Liver (tissue), 9 donors: ENCODE measurements around the gene FAHD2A. TPM values are rescaled to one million over a fixed set of nuclear protein-coding genes. Genes with fewer than 3 reads are reported as not detected.

ENCODE experiments used
- DNase-seq: peaks from one replicate; pipeline ENCODE4 v3.0.0-alpha.2; 2017; ENCODE audit warnings: low spot score
- H3K27ac ChIP-seq, 2 donors: one replicate each; pipeline ENCODE4 v1.7.0; 2013; ENCODE audit warnings: inconsistent platforms in 2 of 2, low read length in 2 of 2, control low read depth in 1 of 2, low read depth in 1 of 2, mild to moderate bottlenecking in 1 of 2
- H3K27me3 ChIP-seq, 4 donors: one replicate each; pipeline versions ENCODE4 v1.6.1 to v1.7.0; 2013; ENCODE audit warnings: low read length in 3 of 4, inconsistent platforms in 1 of 4, mild to moderate bottlenecking in 1 of 4, moderate library complexity in 1 of 4; ENCODE audit not compliant: control insufficient read depth in 4 of 4, insufficient read depth in 4 of 4
- H3K36me3 ChIP-seq, 4 donors: one replicate each; pipeline versions ENCODE4 v1.6.1 to v1.7.0; 2013; ENCODE audit warnings: low read length in 3 of 4, mild to moderate bottlenecking in 3 of 4, low read depth in 1 of 4, moderate library complexity in 1 of 4; ENCODE audit not compliant: control insufficient read depth in 4 of 4, insufficient read depth in 3 of 4
- H3K4me1 ChIP-seq, 4 donors: one replicate each; pipeline versions ENCODE4 v1.6.1 to v1.7.0; 2013; ENCODE audit warnings: low read length in 3 of 4, mild to moderate bottlenecking in 3 of 4, moderate library complexity in 1 of 4; ENCODE audit not compliant: control insufficient read depth in 4 of 4, insufficient read depth in 4 of 4
- H3K4me3 ChIP-seq, 3 donors: one replicate each; pipeline versions ENCODE4 v1.6.1 to v1.7.0; 2013; ENCODE audit warnings: low read length in 3 of 3, control low read depth in 1 of 3, low read depth in 1 of 3, mild to moderate bottlenecking in 1 of 3
- H3K9ac ChIP-seq, 2 donors: one replicate each; pipeline ENCODE4 v1.7.0; 2013; ENCODE audit warnings: low read length in 2 of 2, mild to moderate bottlenecking in 2 of 2, moderate library complexity in 2 of 2, control low read depth in 1 of 2, low read depth in 1 of 2
- H3K9me3 ChIP-seq, 4 donors: one replicate each; pipeline versions ENCODE4 v1.6.1 to v1.7.0; 2013; ENCODE audit warnings: low read length in 3 of 4; ENCODE audit not compliant: control insufficient read depth in 4 of 4
- ATF3 ChIP-seq: IDR thresholded peaks from 2 replicates; pipeline ENCODE4 v1.6.1; 2016; ENCODE audit warnings: antibody characterized with exemption
- CTCF ChIP-seq: fragments of 150-350 bp; IDR thresholded peaks from 2 replicates; pipeline ENCODE4 v1.5.1; 2017; ENCODE audit warnings: improper control_type of control experiment, low read depth, low read length; ENCODE audit not compliant: missing input control
- FOXA1 ChIP-seq: IDR thresholded peaks from 2 replicates; pipeline ENCODE4 v1.6.1; 2016; ENCODE audit warnings: antibody characterized with exemption
- FOXA2 ChIP-seq: IDR thresholded peaks from 2 replicates; pipeline ENCODE4 v1.6.1; 2016; ENCODE audit warnings: antibody characterized with exemption
- HNF4A ChIP-seq, 2 donors: conservative IDR thresholded peaks; 2 replicates each; pipeline ENCODE4 v1.6.1; 2016; ENCODE audit warnings: antibody characterized with exemption in 2 of 2, mild to moderate bottlenecking in 2 of 2
- HNF4G ChIP-seq: IDR thresholded peaks from 2 replicates; pipeline ENCODE4 v1.6.1; 2016; ENCODE audit warnings: antibody characterized with exemption
- JUND ChIP-seq, 2 donors: IDR thresholded peaks; 2 replicates each; pipeline ENCODE4 v1.6.1; 2016; ENCODE audit warnings: antibody characterized with exemption in 2 of 2
- MAX ChIP-seq: IDR thresholded peaks from 2 replicates; pipeline ENCODE4 v1.6.1; 2016; ENCODE audit warnings: antibody characterized with exemption
- NR2F2 ChIP-seq: IDR thresholded peaks from 2 replicates; pipeline ENCODE4 v1.6.1; 2016; ENCODE audit warnings: antibody characterized with exemption
- RAD21 ChIP-seq, 2 donors: IDR thresholded peaks; 2 replicates each; pipeline ENCODE4 v1.6.1; 2016; ENCODE audit warnings: antibody characterized with exemption in 2 of 2, mild to moderate bottlenecking in 2 of 2
- REST ChIP-seq: IDR thresholded peaks from 2 replicates; pipeline ENCODE4 v1.6.1; 2016; ENCODE audit warnings: antibody characterized with exemption, mild to moderate bottlenecking
- RXRA ChIP-seq, 2 donors: IDR thresholded peaks; 2 replicates each; pipeline ENCODE4 v1.6.1; 2017 to 2018; ENCODE audit warnings: antibody characterized with exemption in 2 of 2, mild to moderate bottlenecking in 1 of 2
- SP1 ChIP-seq: IDR thresholded peaks from 2 replicates; pipeline ENCODE4 v1.6.1; 2018; ENCODE audit warnings: antibody characterized with exemption, mild to moderate bottlenecking
- TAF1 ChIP-seq: conservative IDR thresholded peaks from 2 replicates; pipeline ENCODE4 v1.6.1; 2016; ENCODE audit warnings: antibody characterized with exemption, mild to moderate bottlenecking
- YY1 ChIP-seq: IDR thresholded peaks from 2 replicates; pipeline ENCODE4 v1.6.1; 2016; ENCODE audit warnings: antibody characterized with exemption, mild to moderate bottlenecking
- ZBTB33 ChIP-seq: IDR thresholded peaks from 2 replicates; pipeline ENCODE4 v1.6.1; 2016; ENCODE audit warnings: antibody characterized with exemption
- WGBS: extraction: QIAGEN DNeasy Blood & Tissue Kit; methylation state at CpG from one replicate; pipeline ENCODE4 v1.1.7; 2013; 5-methylcytosine and 5-hydroxymethylcytosine counted together
- polyA plus RNA-seq, 2 donors: library from polyadenylated mRNA; stranded (reverse) in 1 of 2; unstranded in 1 of 2; fragments of 200-250 nt in 1 of 2; fragments of >200 nt in 1 of 2; fragmentation: Nextera tagmentation in 1 of 2; extraction: Ambion mirVana in 1 of 2; gene quantifications; one replicate each; pipeline versions ENCODE4 v1.2.1 to v1.2.3, GENCODE V29; 2013 to 2015
- total RNA-seq, 2 donors: library from RNA; depleted of rRNA; stranded (reverse); fragments of >200 nt; gene quantifications; one replicate each; pipeline ENCODE4 v1.2.3, GENCODE V29; 2014
- donor health status: healthy.
- donor health status: healthy.
- donor health status: healthy.
- donor health status: healthy.
- donor health status: healthy.

The FAHD2A gene
- total RNA-seq, result 10 to 100 TPM; 20.1 to 68.7 TPM
- 100 to 1,000 TPM in 1 of 2 donors, 10 to 100 TPM in 1; 69.9 to 105 TPM for polyA plus RNA-seq

GRCh38 chr2:95402370-95403203, at the start of gene FAHD2A:
Gene FAHD2A, plus strand, starts transcription at chr2:95402708. Its CDS starts 2,851 bp downstream, at chr2:95405559.
- DNase-seq, result peak; percentile 95
- Histone ChIP-seq H3K9me3 (no peaks in the 10 kb centered on the region), H3K9ac (peak within 1 kb of the TSS; percentile 64 to 73), H3K4me3 (peak within 1 kb of the TSS; percentile 73 to 90 (median 90)), H3K27ac (peak within 1 kb of the TSS; percentile 80 to 87), H3K4me1 (peaks cover 2 to 29% (median 24%) of the 10 kb centered on the region in 4 donors), H3K36me3 (peaks cover 0 to 3% (median under 1%) of the 10 kb centered on the region in 4 donors), H3K27me3 (no peaks in the 10 kb centered on the region)
- TF ChIP-seq RAD21 (IDR thresholded peaks at IDR 0.05) (peak; percentile 14 to 54), HNF4A (conservative IDR thresholded peaks at IDR 0.05) (peak; percentile 82 to 89), TAF1 (no peak), JUND (IDR thresholded peaks at IDR 0.05) (no peak), FOXA2 (no peak), REST (peak; percentile 85), ATF3 (no peak), RXRA (IDR thresholded peaks at IDR 0.05) (peak; percentile 65 to 71), FOXA1 (no peak), ZBTB33 (peak; percentile 53), SP1 (peak; percentile 80), YY1 (peak; percentile 92), NR2F2 (peak; percentile 78), HNF4G (peak; percentile 43), CTCF (no peak), MAX (no peak)
- WGBS, result under 1% methylated on average over 64 of the region's 64 CpGs
